SK-N-SH treated with all-trans-retinoic acid at 6 μM for 48 hours (cell line): ENCODE data around the gene VAV3.

Source experiments
- ATAC-seq: fragments of 200-7000 bp; cut with Tn5 transposase; 3 replicates; pipeline ENCODE4 v1.9.1; 2020; ENCODE audit warnings: mild to moderate bottlenecking, moderate library complexity
- ARNTL ChIP-seq: fragments of 450-650 bp; formaldehyde crosslinking; IDR thresholded peaks from 2 replicates; pipeline ENCODE4 v1.5.0; 2020; ENCODE audit warnings: low read depth, mild to moderate bottlenecking, moderate library complexity, borderline replicate concordance
- BACH2 ChIP-seq: fragments of 250-450 bp; sonication (Bioruptor Pico); IDR thresholded peaks from 2 replicates; pipeline ENCODE4 v1.9.0; 2021; ENCODE audit warnings: mild to moderate bottlenecking, borderline replicate concordance
- CREB5 ChIP-seq: fragments of 250-450 bp; sonication (Bioruptor Pico); IDR thresholded peaks from 2 replicates; pipeline ENCODE4 v1.5.1; 2020; ENCODE audit warnings: low read depth, mild to moderate bottlenecking, moderate library complexity
- CSDC2 ChIP-seq: fragments of 250-450 bp; sonication (Bioruptor Pico); IDR thresholded peaks from 2 replicates; pipeline ENCODE4 v1.5.0; 2020; ENCODE audit warnings: mild to moderate bottlenecking, moderate library complexity
- CSRNP3 ChIP-seq: fragments of 250-450 bp; sonication (Bioruptor Pico); IDR thresholded peaks from 2 replicates; pipeline ENCODE4 v1.5.1; 2021; ENCODE audit warnings: mild to moderate bottlenecking, moderate library complexity
- ESRRG ChIP-seq: fragments of 250-450 bp; sonication (Bioruptor Pico); IDR thresholded peaks from 2 replicates; pipeline ENCODE4 v1.6.1; 2021; ENCODE audit warnings: mild to moderate bottlenecking
- GLIS3 ChIP-seq: fragments of 250-450 bp; sonication (Bioruptor Pico); IDR thresholded peaks from 2 replicates; pipeline ENCODE4 v1.5.0; 2020; ENCODE audit warnings: mild to moderate bottlenecking, moderate library complexity
- OSR1 ChIP-seq: fragments of 250-450 bp; sonication (Bioruptor Pico); IDR thresholded peaks from 2 replicates; pipeline ENCODE4 v1.8.0; 2022; ENCODE audit warnings: moderate library complexity, mild to moderate bottlenecking, inconsistent platforms
- PATZ1 ChIP-seq: fragments of 250-450 bp; sonication (Bioruptor Pico); IDR thresholded peaks from 2 replicates; pipeline ENCODE4 v1.8.0; 2020; ENCODE audit warnings: mild to moderate bottlenecking, moderate library complexity, borderline replicate concordance
- RARB ChIP-seq: fragments of 250-450 bp; sonication (Bioruptor Pico); IDR thresholded peaks from 2 replicates; pipeline ENCODE4 v1.8.0; 2021; ENCODE audit warnings: mild to moderate bottlenecking, moderate library complexity
- SNAI2 ChIP-seq: fragments of 250-450 bp; sonication (Bioruptor Pico); IDR thresholded peaks from 2 replicates; pipeline ENCODE4 v1.5.0; 2020; ENCODE audit warnings: mild to moderate bottlenecking, moderate library complexity
- TCF4 ChIP-seq: fragments of 250-450 bp; sonication (Bioruptor Pico); IDR thresholded peaks from 2 replicates; pipeline ENCODE4 v1.8.0; 2021; ENCODE audit warnings: mild to moderate bottlenecking, moderate library complexity, borderline replicate concordance
- TOX ChIP-seq: fragments of 250-450 bp; sonication (Bioruptor Pico); IDR thresholded peaks from 2 replicates; pipeline ENCODE4 v1.8.0; 2021; ENCODE audit warnings: mild to moderate bottlenecking, moderate library complexity, borderline replicate concordance
- TSHZ2 ChIP-seq: fragments of 250-450 bp; sonication (Bioruptor Pico); IDR thresholded peaks from 2 replicates; pipeline ENCODE4 v1.5.0; 2020; ENCODE audit warnings: mild to moderate bottlenecking, moderate library complexity
- ZFP3 ChIP-seq: fragments of 250-450 bp; sonication (Bioruptor Pico); IDR thresholded peaks from 2 replicates; pipeline ENCODE4 v1.5.0; 2020; ENCODE audit warnings: mild to moderate bottlenecking, moderate library complexity
- ZFP30 ChIP-seq: fragments of 450-650 bp; formaldehyde crosslinking; IDR thresholded peaks from 2 replicates; pipeline ENCODE4 v1.5.0; 2022; ENCODE audit warnings: mild to moderate bottlenecking, moderate library complexity
- ZNF565 ChIP-seq: fragments of 450-650 bp; formaldehyde crosslinking; conservative IDR thresholded peaks from 2 replicates; pipeline ENCODE4 v1.5.0; 2020; ENCODE audit warnings: low read depth, mild to moderate bottlenecking, moderate library complexity
- ZNF70 ChIP-seq: fragments of 450-650 bp; formaldehyde crosslinking; IDR thresholded peaks from 2 replicates; pipeline ENCODE4 v1.5.0; 2020; ENCODE audit warnings: mild to moderate bottlenecking, moderate library complexity
- ZNF8 ChIP-seq: fragments of 450-650 bp; formaldehyde crosslinking; IDR thresholded peaks from 2 replicates; pipeline ENCODE4 v1.5.0; 2020; ENCODE audit warnings: mild to moderate bottlenecking, moderate library complexity
- TF ChIP-seq, protein P1 (sequence below): fragments of 250-450 bp; sonication (Bioruptor Pico); IDR thresholded peaks from 2 replicates; pipeline ENCODE4 v1.8.0; 2021; ENCODE audit warnings: low read depth, mild to moderate bottlenecking, moderate library complexity, borderline replicate concordance

VAV3 gene

GRCh38 chr1:107871259-107871658 lies 93.7 kb downstream of the VAV3 start:
- ATAC-seq = no peak
- TF ChIP-seq ARNTL (CRISPR knock-in tag) = no peak
- no peak for TF ChIP-seq SNAI2 (CRISPR knock-in tag)
- no peak for TF ChIP-seq PATZ1 (CRISPR knock-in tag)
- no peak for TF ChIP-seq CSRNP3 (CRISPR knock-in tag)
- no peak for TF ChIP-seq CREB5 (CRISPR knock-in tag)
- no peak for TF ChIP-seq TCF4
- no peak for TF ChIP-seq BACH2 (CRISPR knock-in tag)
- no peak for TF ChIP-seq ZFP3 (CRISPR knock-in tag)
- no peak for TF ChIP-seq TSHZ2 (CRISPR knock-in tag)
- TF ChIP-seq ZNF70 (CRISPR knock-in tag) = no peak
- no peak for TF ChIP-seq GLIS3
- TF ChIP-seq OSR1 = no peak
- no peak for TF ChIP-seq ZNF8 (CRISPR knock-in tag)
- TF ChIP-seq, protein P1, sequence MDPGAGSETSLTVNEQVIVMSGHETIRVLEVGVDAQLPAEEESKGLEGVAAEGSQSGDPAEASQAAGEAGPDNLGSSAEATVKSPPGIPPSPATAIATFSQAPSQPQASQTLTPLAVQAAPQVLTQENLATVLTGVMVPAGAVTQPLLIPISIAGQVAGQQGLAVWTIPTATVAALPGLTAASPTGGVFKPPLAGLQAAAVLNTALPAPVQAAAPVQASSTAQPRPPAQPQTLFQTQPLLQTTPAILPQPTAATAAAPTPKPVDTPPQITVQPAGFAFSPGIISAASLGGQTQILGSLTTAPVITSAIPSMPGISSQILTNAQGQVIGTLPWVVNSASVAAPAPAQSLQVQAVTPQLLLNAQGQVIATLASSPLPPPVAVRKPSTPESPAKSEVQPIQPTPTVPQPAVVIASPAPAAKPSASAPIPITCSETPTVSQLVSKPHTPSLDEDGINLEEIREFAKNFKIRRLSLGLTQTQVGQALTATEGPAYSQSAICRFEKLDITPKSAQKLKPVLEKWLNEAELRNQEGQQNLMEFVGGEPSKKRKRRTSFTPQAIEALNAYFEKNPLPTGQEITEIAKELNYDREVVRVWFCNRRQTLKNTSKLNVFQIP (CRISPR knock-in tag) = no peak
- TF ChIP-seq ZNF565 = no peak
- no peak for TF ChIP-seq TOX
- TF ChIP-seq RARB (CRISPR knock-in tag) = no peak
- no peak for TF ChIP-seq ZFP30 (CRISPR knock-in tag)
- TF ChIP-seq ESRRG (CRISPR knock-in tag) = no peak

DNA sequence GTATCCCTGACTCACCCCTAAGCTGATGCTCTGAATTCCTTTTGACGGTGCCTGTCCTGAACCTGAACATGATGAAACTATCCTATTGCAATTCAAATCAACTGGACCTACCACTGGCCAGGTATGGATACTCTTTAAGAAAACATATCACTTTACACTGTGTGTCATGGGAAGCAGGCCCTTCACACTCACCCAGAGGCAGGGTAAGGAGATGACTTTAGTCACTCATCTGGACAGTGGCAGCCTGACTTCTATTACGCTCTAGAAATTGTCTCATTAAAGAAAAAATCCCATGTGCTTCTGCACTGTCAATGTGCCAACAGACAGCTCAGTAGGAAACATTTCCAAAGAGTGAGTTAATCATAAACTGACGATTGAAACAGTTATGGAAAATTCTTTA lies 94.3 kb downstream of the VAV3 start:
- TF ChIP-seq TCF4 = no peak
- no peak for TF ChIP-seq GLIS3
- no peak for TF ChIP-seq ZNF8 (CRISPR knock-in tag)
- no peak for TF ChIP-seq TSHZ2 (CRISPR knock-in tag)
- TF ChIP-seq RARB (CRISPR knock-in tag) = no peak
- TF ChIP-seq CSRNP3 (CRISPR knock-in tag) = no peak
- no peak for TF ChIP-seq TOX
- TF ChIP-seq CSDC2 (CRISPR knock-in tag) = no peak
- TF ChIP-seq ZNF565 = no peak
- ATAC-seq = no peak
